ENCODE results near the gene UPF2.

DNA sequence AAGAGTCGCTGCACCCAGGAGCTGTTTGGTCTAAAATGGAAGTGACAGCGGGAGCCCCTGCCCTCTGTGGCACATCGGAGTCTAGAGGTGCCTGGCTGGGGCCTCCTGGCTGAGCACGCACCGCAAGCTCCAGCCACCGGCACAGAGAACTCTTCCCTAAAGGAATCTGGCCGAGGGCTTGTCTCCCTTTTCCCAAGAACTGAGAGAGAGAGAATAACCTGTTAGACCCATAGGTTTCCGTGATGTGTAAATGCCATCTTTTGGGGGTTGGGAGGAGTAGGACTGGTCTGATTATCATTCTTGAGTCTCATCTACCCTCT lies 172.2 kb downstream of the UPF2 start:
- TF ChIP-seq, protein P1, sequence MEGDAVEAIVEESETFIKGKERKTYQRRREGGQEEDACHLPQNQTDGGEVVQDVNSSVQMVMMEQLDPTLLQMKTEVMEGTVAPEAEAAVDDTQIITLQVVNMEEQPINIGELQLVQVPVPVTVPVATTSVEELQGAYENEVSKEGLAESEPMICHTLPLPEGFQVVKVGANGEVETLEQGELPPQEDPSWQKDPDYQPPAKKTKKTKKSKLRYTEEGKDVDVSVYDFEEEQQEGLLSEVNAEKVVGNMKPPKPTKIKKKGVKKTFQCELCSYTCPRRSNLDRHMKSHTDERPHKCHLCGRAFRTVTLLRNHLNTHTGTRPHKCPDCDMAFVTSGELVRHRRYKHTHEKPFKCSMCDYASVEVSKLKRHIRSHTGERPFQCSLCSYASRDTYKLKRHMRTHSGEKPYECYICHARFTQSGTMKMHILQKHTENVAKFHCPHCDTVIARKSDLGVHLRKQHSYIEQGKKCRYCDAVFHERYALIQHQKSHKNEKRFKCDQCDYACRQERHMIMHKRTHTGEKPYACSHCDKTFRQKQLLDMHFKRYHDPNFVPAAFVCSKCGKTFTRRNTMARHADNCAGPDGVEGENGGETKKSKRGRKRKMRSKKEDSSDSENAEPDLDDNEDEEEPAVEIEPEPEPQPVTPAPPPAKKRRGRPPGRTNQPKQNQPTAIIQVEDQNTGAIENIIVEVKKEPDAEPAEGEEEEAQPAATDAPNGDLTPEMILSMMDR (IDR thresholded peaks at IDR 0.05), result no peak
- TF ChIP-seq EP300 (IDR thresholded peaks at IDR 0.05) (no peak), POLR2A (IDR thresholded peaks at IDR 0.05) (no peak)
